COR-L47 (cell line): ENCODE measurements around the gene FBXL14.

ENCODE experiments used
- DNase-seq: peaks from one replicate; lab custom pipeline; 2025; lab: John Stamatoyannopoulos, UW

Gene FBXL14

GRCh38 chr12:1594261-1595025 lies at the start of gene FBXL14:
TSS of gene FBXL14 (minus strand) at chr12:1594581. CDS start at chr12:1594066, 515 bp downstream.
- DNase-seq = peak; percentile 87

DNA sequence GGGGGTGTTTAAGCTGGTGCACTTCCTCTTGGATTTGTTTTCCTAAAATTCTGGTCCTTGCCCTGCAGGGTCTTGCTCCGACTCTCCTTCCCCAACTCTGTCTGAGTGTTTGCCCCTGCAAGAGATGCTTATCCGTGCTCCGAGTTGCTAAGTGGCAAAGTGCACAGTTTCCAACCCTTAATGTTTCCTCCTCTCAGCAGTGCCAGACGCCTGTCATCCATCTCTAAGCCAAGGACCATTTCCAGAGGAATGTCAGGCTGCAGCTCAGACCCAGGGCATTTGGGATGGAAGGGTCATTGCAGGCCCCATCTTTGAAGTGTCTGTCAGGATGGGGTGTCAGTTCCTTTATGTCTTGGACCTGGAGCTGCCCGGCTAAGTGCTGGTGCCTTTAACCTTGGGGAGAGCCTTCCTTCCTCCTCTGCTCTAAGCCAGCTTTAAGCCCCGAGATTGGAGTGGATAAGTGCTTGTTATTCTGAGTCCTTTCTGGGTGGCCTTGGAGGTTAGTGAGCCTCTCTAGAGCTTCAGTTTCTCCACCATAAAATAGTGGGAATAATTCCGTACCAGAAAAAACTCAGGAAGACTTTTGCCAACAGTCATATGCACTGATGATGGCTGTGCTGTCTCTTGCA lies 49.6 kb upstream of the FBXL14 start:
- no peak for DNase-seq

DNA sequence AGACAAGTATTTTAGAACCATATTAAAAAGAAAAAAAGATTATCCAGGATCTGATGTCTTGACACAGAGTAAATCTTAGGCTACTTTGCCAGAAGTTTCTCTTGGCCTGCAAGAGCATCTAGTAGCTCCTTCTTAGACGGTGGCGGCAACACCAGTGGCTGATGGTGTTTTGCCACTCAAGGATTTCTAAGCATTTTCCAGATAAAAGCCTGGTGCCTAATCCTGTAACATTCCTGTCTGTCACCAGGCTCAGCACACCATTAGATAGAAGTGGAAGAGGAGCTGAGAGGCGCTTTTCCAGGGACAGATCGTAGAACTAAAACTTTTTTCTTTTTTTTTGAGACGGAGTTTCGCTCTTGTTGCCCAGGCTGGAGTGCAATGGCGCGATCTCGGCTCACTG lies 48.7 kb upstream of the FBXL14 start:
- no peak for DNase-seq

DNA sequence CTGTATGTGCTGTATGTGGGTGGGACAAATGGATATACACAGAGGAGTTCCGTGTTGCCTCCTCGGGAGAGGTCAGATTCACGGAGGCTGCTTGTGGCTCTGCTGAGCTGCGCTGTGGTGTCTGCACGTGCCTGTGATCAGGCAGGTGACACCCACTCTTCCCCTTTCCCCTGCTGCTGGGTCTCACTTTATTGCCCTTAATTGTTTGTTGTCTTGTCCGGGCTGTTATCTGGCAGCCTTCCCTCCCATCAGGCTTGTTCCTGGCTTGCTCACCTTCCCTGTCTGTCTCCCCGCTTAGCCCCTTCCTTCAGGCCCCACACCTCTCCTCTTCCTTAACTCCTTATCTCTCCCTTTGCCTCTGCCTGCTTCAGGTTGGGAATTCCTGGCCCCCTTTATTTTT lies 48.1 kb upstream of the FBXL14 start:
- DNase-seq = peak; percentile 51

GRCh38 chr12:1640328-1641234 lies 46.2 kb upstream of the FBXL14 start:
- DNase-seq = no peak

DNA sequence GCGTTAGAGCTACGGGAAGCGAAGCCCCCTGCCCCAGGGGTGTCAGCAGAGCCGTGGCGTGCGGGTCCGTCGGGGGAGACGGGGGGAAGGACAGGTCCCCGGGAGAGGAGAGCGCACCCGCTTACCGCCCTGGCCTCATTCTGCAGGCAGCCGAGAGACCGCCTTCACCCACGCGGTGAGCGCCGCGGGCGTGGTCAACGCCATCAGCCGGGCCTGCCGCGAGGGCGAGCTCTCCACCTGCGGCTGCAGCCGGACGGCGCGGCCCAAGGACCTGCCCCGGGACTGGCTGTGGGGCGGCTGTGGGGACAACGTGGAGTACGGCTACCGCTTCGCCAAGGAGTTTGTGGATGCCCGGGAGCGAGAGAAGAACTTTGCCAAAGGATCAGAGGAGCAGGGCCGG lies 45.2 kb upstream of the FBXL14 start:
- no peak for DNase-seq

DNA sequence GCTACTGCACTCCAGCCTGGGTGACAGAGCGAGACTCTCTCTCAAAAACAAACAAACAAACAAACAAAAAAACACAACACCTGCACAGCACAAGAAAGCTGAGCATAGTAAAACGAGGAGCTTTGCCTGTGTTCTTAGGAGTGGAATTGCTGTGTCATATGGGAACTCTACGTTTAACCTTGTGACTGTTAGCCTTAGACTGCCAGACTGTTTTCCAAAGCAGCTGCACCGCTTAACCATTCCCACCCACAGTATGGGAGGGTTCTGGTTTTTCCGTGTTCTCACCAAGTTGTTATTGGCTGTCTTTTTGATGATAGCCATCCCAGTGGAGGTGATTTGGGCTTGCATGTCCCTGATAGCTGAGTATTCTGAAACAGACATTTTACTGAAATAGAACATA lies 43.8 kb upstream of the FBXL14 start:
- no peak for DNase-seq

- no peak for DNase-seq
Measured at GRCh38 chr12:1635301-1636095, 41.1 kb upstream of the FBXL14 start.

DNA sequence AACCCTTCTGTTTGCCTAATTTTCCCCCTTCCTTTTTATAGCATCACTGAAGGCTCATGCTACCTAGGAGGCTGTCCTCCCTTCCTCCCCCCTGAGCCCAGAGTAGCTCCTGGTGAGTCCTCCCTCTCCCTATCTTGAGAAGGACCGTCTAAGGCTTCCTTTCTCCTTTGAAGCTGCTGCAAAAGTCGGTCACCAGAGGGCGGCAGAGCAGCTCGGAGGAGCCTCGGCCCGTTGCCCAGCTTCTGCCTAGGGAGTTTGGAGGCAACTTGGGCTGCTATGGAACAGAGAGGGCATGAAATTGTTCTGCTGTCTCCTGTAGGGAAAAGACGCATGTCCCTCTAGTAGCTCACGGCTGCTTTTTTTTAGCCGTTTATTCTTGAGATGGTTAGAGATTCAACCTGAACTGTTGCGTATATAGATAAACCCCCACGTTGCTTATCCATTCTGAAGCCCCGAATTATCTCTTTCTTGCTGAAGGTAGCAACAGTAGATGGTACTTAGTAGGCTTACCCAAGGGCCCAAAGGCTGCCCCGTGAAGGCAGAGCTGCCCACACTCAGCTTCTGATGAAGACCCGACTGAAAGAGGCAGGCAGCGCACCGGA lies 40.3 kb upstream of the FBXL14 start:
- DNase-seq = peak; percentile 57

DNA sequence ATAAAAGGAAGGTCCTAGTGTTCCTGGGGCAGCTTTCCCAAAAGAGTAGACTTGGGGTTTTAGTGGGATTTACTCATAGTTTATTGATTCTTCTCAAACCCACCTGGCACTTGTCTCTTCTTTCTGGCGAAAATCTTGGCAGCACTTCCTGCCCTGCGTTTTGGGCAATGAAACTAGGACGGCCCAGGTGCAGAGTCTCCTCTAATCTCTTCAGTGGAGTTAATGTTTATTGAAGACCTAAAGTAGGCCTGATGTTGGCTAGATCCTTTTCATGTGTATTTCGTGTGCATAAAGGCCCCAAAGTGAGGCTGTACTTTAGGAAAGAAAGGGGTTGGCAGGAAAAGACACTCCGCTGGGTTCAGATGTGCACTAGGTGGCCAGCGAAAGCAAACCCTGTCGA lies 39.8 kb upstream of the FBXL14 start:
- DNase-seq = no peak

DNA sequence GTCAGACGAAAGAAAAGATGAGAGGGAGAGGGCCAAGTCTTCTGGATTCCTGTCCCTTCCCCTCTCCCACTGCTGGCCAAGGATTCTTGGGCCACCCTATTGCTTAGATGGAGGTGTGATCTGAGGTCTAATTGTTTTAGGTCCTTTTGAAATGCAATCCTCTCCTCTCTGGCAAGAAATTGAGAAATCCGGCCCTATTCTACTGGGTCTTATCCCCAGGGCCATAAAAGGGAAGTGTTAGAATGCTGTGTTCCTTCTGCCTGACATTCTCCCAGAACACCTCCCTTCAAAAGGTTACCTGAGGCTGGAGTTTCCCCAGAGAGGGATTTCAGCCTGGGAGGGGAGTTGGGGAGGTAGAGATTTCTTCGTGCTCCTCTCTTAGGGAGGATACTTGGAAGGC lies 39.1 kb upstream of the FBXL14 start:
- DNase-seq = no peak

DNA sequence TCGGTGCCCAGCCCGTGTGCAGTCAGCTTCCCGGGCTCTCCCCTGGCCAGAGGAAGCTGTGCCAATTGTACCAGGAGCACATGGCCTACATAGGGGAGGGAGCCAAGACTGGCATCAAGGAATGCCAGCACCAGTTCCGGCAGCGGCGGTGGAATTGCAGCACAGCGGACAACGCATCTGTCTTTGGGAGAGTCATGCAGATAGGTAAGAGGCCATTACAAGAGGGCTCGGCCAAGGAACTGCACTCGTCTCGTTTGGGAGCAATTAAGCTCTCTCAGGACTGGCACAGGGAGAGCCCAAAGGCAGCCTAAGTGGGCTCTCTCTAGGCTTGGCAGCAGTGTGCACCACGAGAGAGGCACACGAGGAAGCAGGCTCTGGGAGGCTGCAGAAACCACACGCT lies 38.3 kb upstream of the FBXL14 start:
- DNase-seq = no peak

DNA sequence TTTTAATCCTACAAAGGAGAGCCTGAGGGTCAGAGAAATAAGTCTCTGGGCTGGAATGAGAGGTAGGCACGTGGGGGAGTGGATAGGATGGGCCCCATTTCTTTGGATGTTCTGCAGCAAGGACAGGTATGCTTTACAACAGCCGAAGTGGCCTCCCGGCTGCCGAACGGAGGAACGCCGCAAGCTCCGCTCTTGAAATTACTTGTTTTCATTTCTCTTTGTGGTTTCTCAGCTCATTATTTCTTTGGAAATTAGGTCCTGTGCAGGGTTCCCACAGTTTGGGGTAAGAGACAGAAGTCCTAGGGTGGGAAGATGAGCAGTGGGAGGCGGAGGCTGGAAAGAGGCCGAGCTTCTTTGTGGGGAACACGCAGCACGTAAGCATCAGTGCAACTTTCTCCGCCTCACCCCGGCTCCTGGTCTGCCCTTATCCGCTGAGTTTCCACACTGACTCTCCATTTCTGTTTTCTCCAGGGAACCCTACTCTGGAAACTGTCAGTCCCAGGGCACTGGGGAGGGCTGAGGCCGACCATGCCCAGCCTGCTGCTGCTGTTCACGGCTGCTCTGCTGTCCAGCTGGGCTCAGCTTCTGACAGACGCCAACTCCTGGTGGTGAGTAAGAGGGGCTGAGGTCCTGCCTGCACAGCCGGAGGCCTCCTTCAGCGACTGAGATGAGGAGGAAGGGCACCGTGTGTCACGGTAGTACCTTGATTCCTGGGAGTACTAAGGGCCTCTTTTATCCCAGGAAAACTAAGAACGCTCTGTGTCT lies 36.6 kb upstream of the FBXL14 start:
- no peak for DNase-seq

DNA sequence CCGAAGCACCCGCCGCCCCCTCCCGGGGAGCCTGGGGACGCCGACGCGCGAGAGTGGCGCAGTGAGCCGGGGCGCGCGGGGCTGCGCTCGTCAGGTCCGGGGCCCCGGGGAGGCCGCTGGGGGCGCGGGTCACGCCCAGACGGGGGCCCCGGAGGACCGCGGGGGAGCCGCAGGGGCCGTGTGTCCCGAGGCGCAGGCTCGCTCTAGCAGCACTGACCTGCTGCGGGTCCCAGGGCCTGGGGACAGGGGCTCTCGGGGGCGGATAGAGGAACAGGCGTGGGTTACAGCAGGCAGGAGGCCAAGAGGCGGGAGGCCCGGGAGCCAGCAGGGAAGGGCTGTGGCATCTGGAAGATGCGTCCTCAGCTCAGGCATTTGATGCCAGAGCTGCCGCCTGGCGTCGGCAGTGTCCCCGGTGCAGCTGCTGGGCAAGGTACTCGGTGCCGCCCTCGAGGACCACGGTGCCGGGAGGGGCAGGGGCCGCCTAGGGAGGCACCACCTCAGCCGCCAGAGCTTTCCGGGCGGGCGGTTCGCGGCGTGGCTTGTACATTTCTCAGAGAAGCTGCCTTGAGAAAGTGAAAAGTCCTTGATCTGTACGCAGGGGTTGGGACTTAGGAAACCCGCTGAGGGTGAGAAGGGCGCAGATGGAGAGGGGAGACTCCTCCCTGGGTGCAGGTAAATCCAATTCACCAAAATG lies 35.9 kb upstream of the FBXL14 start:
- peak; percentile 68 for DNase-seq

DNA sequence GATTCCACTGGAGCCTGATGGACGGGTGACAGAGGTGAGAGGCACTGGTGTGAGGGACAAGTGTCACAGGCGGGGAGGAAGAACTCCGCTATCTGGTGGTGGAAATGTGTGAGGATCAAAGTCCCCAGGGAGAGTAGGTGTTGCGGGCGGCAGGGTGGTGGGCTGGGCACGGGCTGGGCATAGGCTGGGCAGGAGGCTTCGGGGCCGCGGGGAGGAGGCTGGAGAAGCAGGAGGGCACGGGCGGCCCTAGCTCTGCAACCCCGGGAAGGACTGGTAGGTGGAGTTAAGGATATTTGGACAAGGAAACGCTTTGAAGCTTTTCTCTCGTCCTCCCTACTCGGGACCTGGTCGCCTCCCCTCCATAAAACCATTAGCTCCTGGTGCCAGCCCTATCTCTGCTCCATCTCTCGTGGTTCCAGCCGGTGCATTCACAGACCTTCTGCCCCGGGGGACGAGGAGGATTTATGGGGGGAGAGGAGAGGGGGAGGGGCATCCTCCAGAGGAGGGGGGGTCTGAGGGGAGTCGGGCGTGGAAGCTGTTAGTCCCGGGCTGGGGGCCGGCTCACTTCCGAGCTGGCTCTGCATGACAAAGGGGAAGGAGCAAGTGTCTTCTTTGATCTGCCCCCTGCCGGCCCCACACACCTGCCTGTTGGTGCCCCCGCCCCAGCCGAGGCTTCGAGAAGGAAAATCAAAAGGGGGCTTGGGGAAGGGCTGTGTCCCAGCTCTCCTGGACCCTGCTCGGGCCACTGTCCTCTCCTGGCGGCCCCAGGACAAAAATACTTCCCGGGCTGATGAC lies 35.2 kb upstream of the FBXL14 start:
- no peak for DNase-seq

DNA sequence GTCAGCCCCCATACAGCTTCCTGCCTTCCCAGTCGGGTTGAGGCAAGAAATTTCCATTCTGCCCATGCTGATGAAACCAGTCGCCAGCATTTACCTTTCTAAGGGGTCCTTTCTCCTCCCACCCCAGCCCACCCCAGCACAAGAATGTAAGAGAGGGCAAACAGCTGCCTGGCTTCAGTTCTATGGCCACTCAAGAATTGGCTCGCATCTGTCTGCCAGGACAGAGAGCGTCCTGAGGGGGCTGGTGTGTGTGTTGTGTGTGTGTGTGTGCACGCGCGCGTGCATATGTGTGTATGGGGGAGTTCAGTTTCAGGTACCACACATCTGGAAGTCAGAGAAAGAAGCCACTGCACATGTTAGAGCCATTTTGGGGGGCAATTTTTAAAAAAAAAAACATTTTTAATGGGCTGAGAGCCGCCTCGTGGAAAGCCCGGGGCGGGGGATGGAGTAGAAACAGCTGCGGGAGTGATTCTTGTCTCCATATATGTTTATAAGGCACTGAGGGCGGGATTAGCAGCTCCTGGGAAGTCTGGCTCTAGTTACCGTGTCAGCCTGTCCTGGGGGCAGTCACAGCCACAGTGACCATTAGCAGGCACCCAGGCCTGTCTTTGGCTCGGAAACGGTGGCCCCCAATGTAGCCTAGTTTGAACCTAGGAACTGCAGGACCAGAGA lies 34.4 kb upstream of the FBXL14 start, which contains the start of gene WNT5B:
WNT5B (plus strand) TSS at position 566 of the 672 bp plus-strand sequence. CDS start 2,124 bp downstream, outside the sequence.
- DNase-seq = no peak

DNA sequence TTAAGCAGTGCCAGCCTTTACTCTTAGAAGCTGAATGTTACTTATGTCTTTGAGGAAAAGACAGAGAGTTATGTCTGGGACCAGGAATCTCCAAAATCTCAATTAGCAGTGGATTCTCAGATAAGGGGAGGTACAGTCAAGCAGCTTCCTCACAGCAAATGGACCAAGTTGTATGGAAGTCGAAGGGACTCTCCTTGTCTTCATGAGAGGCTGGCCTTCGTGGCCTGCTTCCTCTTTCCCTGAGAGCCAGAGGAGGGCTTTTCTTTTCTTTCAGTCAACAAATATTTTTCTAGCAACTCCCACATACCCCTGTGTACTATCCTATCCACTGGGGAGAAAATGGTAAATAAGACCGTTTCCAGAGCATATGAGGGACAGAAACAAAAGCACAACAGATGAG lies 28.0 kb upstream of the FBXL14 start:
- DNase-seq = no peak

DNA sequence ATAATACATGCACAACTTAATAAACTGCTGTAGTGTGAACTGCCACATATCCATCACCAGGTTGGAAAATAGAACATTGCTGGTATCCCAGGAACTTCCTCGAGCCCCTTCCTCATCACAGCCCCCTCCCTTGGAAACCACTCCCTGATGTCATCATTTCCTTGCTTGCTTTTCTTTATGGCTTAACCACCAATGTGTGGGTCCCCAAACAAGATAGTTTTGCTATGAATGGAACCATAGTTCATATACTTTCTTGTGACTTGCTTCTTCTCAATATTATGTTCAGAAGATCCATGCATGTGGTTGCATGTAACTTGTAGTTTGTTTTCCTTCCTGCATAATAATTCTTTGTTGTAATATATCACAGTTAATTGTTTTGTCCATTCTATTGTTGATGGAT lies 25.7 kb upstream of the FBXL14 start:
- no peak for DNase-seq

- DNase-seq = no peak
Measured at GRCh38 chr12:1619587-1619986, 25.2 kb upstream of the FBXL14 start.
